Liver (tissue), 9 donors: ENCODE measurements around the gene TDO2. TPM values are rescaled to one million over a fixed set of nuclear protein-coding genes. Genes with fewer than 3 reads are reported as not detected.

Experiments used
- DNase-seq: peaks from one replicate; pipeline ENCODE4 v3.0.0-alpha.2; 2017; ENCODE audit warnings: low spot score
- H3K27ac ChIP-seq, 2 donors: one replicate each; pipeline ENCODE4 v1.7.0; 2013; ENCODE audit warnings: inconsistent platforms in 2 of 2, low read length in 2 of 2, control low read depth in 1 of 2, low read depth in 1 of 2, mild to moderate bottlenecking in 1 of 2
- H3K27me3 ChIP-seq, 4 donors: one replicate each; pipeline versions ENCODE4 v1.6.1 to v1.7.0; 2013; ENCODE audit warnings: low read length in 3 of 4, inconsistent platforms in 1 of 4, mild to moderate bottlenecking in 1 of 4, moderate library complexity in 1 of 4; ENCODE audit not compliant: control insufficient read depth in 4 of 4, insufficient read depth in 4 of 4
- H3K36me3 ChIP-seq, 4 donors: one replicate each; pipeline versions ENCODE4 v1.6.1 to v1.7.0; 2013; ENCODE audit warnings: low read length in 3 of 4, mild to moderate bottlenecking in 3 of 4, low read depth in 1 of 4, moderate library complexity in 1 of 4; ENCODE audit not compliant: control insufficient read depth in 4 of 4, insufficient read depth in 3 of 4
- H3K4me1 ChIP-seq, 4 donors: one replicate each; pipeline versions ENCODE4 v1.6.1 to v1.7.0; 2013; ENCODE audit warnings: low read length in 3 of 4, mild to moderate bottlenecking in 3 of 4, moderate library complexity in 1 of 4; ENCODE audit not compliant: control insufficient read depth in 4 of 4, insufficient read depth in 4 of 4
- H3K4me3 ChIP-seq, 3 donors: one replicate each; pipeline versions ENCODE4 v1.6.1 to v1.7.0; 2013; ENCODE audit warnings: low read length in 3 of 3, control low read depth in 1 of 3, low read depth in 1 of 3, mild to moderate bottlenecking in 1 of 3
- H3K9ac ChIP-seq, 2 donors: one replicate each; pipeline ENCODE4 v1.7.0; 2013; ENCODE audit warnings: low read length in 2 of 2, mild to moderate bottlenecking in 2 of 2, moderate library complexity in 2 of 2, control low read depth in 1 of 2, low read depth in 1 of 2
- H3K9me3 ChIP-seq, 4 donors: one replicate each; pipeline versions ENCODE4 v1.6.1 to v1.7.0; 2013; ENCODE audit warnings: low read length in 3 of 4; ENCODE audit not compliant: control insufficient read depth in 4 of 4
- ATF3 ChIP-seq: IDR thresholded peaks from 2 replicates; pipeline ENCODE4 v1.6.1; 2016; ENCODE audit warnings: antibody characterized with exemption
- CTCF ChIP-seq: fragments of 150-350 bp; IDR thresholded peaks from 2 replicates; pipeline ENCODE4 v1.5.1; 2017; ENCODE audit warnings: improper control_type of control experiment, low read depth, low read length; ENCODE audit not compliant: missing input control
- EGR1 ChIP-seq, 2 donors: IDR thresholded peaks; 2 replicates each; pipeline ENCODE4 v1.6.1; 2016 to 2018; ENCODE audit warnings: antibody characterized with exemption in 2 of 2, low read depth in 2 of 2
- FOXA1 ChIP-seq: IDR thresholded peaks from 2 replicates; pipeline ENCODE4 v1.6.1; 2016; ENCODE audit warnings: antibody characterized with exemption
- FOXA2 ChIP-seq: IDR thresholded peaks from 2 replicates; pipeline ENCODE4 v1.6.1; 2016; ENCODE audit warnings: antibody characterized with exemption
- GABPA ChIP-seq, 2 donors: IDR thresholded peaks in 1 of 2; conservative IDR thresholded peaks in 1 of 2; 2 replicates each; pipeline ENCODE4 v1.6.1; 2016; ENCODE audit warnings: antibody characterized with exemption in 2 of 2, mild to moderate bottlenecking in 1 of 2, moderate library complexity in 1 of 2
- HNF4A ChIP-seq, 2 donors: conservative IDR thresholded peaks; 2 replicates each; pipeline ENCODE4 v1.6.1; 2016; ENCODE audit warnings: antibody characterized with exemption in 2 of 2, mild to moderate bottlenecking in 2 of 2
- HNF4G ChIP-seq: IDR thresholded peaks from 2 replicates; pipeline ENCODE4 v1.6.1; 2016; ENCODE audit warnings: antibody characterized with exemption
- MAX ChIP-seq: IDR thresholded peaks from 2 replicates; pipeline ENCODE4 v1.6.1; 2016; ENCODE audit warnings: antibody characterized with exemption
- NR2F2 ChIP-seq: IDR thresholded peaks from 2 replicates; pipeline ENCODE4 v1.6.1; 2016; ENCODE audit warnings: antibody characterized with exemption
- RAD21 ChIP-seq, 2 donors: IDR thresholded peaks; 2 replicates each; pipeline ENCODE4 v1.6.1; 2016; ENCODE audit warnings: antibody characterized with exemption in 2 of 2, mild to moderate bottlenecking in 2 of 2
- REST ChIP-seq: IDR thresholded peaks from 2 replicates; pipeline ENCODE4 v1.6.1; 2016; ENCODE audit warnings: antibody characterized with exemption, mild to moderate bottlenecking
- RXRA ChIP-seq, 2 donors: IDR thresholded peaks; 2 replicates each; pipeline ENCODE4 v1.6.1; 2017 to 2018; ENCODE audit warnings: antibody characterized with exemption in 2 of 2, mild to moderate bottlenecking in 1 of 2
- SP1 ChIP-seq: IDR thresholded peaks from 2 replicates; pipeline ENCODE4 v1.6.1; 2018; ENCODE audit warnings: antibody characterized with exemption, mild to moderate bottlenecking
- TAF1 ChIP-seq: conservative IDR thresholded peaks from 2 replicates; pipeline ENCODE4 v1.6.1; 2016; ENCODE audit warnings: antibody characterized with exemption, mild to moderate bottlenecking
- YY1 ChIP-seq: IDR thresholded peaks from 2 replicates; pipeline ENCODE4 v1.6.1; 2016; ENCODE audit warnings: antibody characterized with exemption, mild to moderate bottlenecking
- ZBTB33 ChIP-seq: IDR thresholded peaks from 2 replicates; pipeline ENCODE4 v1.6.1; 2016; ENCODE audit warnings: antibody characterized with exemption
- WGBS: extraction: QIAGEN DNeasy Blood & Tissue Kit; methylation state at CpG from one replicate; pipeline ENCODE4 v1.1.7; 2013; 5-methylcytosine and 5-hydroxymethylcytosine counted together
- polyA plus RNA-seq, 2 donors: library from polyadenylated mRNA; stranded (reverse) in 1 of 2; unstranded in 1 of 2; fragments of 200-250 nt in 1 of 2; fragments of >200 nt in 1 of 2; fragmentation: Nextera tagmentation in 1 of 2; extraction: Ambion mirVana in 1 of 2; gene quantifications; one replicate each; pipeline versions ENCODE4 v1.2.1 to v1.2.3, GENCODE V29; 2013 to 2015
- total RNA-seq, 2 donors: library from RNA; depleted of rRNA; stranded (reverse); fragments of >200 nt; gene quantifications; one replicate each; pipeline ENCODE4 v1.2.3, GENCODE V29; 2014
- donor health status: healthy.
- donor health status: healthy.
- donor health status: healthy.
- donor health status: healthy.
- donor health status: healthy.

Gene TDO2
- total and polyA plus RNA-seq, 4 donors = 163 to 1,057 (median 533) TPM

GRCh38 chr4:155877971-155878370, 25.5 kb upstream of the TDO2 start:
- Histone ChIP-seq H3K4me3 (no peak overlapping the region), H3K36me3 (no peaks in the 10 kb centered on the region), H3K9ac (no peak overlapping the region), H3K27ac (no peak overlapping the region), H3K9me3 (peaks cover 0 to 9% (median 2%) of the 10 kb centered on the region in 4 donors), H3K27me3 (no peaks in the 10 kb centered on the region), H3K4me1 (peaks cover 3 to 14% (median 8%) of the 10 kb centered on the region in 4 donors)
- no peak for DNase-seq
- TF ChIP-seq ZBTB33 (no peak), SP1 (no peak), YY1 (no peak), TAF1 (no peak), MAX (no peak), EGR1 (IDR thresholded peaks at IDR 0.05; ENCODE audit: low read depth in 2 of 2) (no peak), FOXA1 (no peak), HNF4A (conservative IDR thresholded peaks at IDR 0.05) (no peak), RXRA (IDR thresholded peaks at IDR 0.05) (no peak), GABPA (IDR thresholded peaks at IDR 0.05 in 1 of 2, conservative IDR thresholded peaks at IDR 0.05 in 1 of 2) (no peak), RAD21 (IDR thresholded peaks at IDR 0.05) (no peak), REST (no peak), CTCF (no peak), HNF4G (no peak), NR2F2 (no peak), FOXA2 (no peak), ATF3 (no peak)
- WGBS = 94% methylated on average over 4 of the region's 4 CpGs

GRCh38 chr4:155878611-155879010, 24.9 kb upstream of the TDO2 start:
- H3K36me3 ChIP-seq = no peaks in the 10 kb centered on the region
- no peak overlapping the region for H3K9ac ChIP-seq
- H3K27ac ChIP-seq = no peak overlapping the region
- no peak for DNase-seq
- TF ChIP-seq FOXA1 = no peak
- no peak for TF ChIP-seq GABPA (IDR thresholded peaks at IDR 0.05 in 1 of 2, conservative IDR thresholded peaks at IDR 0.05 in 1 of 2)
- no peak for TF ChIP-seq CTCF
- peaks cover 0 to 9% (median 2%) of the 10 kb centered on the region in 4 donors for H3K9me3 ChIP-seq
- peaks cover 3 to 20% (median 14%) of the 10 kb centered on the region in 4 donors for H3K4me1 ChIP-seq
- H3K27me3 ChIP-seq = no peaks in the 10 kb centered on the region
- WGBS = 43% methylated on average over 2 of the region's 2 CpGs
- H3K4me3 ChIP-seq = no peak overlapping the region
